ENCODE results near the gene FBXO7. TPM values are rescaled to one million over a fixed set of nuclear protein-coding genes. Genes with fewer than 3 reads are reported as not detected.

Gene FBXO7
- total and polyA plus RNA-seq, 12 donors, result 52.0 to 183 (median 112) TPM

DNA sequence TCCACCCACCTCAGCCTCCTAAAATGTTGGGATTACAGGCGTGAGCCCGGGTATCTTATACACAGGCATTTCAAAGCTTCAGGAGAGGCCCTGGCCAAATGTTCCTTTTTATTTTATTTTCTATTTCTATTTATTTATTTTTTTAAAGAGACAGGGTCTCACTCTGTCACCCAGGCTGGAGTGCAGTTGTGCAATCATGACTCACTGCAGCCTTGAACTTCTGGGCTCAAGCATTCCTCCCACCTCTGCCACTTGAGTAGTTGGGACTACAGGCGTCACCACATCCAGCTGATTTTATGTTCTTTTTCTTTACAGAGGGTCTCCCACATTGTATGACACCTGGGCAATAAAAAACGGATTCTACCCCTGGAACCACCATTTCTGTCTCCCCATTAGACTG, 71.2 kb downstream of the FBXO7 start:
- H3K4me1 ChIP-seq (replicated peaks in 1 of 2), result no peaks in the 10 kb centered on the region
- TF ChIP-seq, protein P1, sequence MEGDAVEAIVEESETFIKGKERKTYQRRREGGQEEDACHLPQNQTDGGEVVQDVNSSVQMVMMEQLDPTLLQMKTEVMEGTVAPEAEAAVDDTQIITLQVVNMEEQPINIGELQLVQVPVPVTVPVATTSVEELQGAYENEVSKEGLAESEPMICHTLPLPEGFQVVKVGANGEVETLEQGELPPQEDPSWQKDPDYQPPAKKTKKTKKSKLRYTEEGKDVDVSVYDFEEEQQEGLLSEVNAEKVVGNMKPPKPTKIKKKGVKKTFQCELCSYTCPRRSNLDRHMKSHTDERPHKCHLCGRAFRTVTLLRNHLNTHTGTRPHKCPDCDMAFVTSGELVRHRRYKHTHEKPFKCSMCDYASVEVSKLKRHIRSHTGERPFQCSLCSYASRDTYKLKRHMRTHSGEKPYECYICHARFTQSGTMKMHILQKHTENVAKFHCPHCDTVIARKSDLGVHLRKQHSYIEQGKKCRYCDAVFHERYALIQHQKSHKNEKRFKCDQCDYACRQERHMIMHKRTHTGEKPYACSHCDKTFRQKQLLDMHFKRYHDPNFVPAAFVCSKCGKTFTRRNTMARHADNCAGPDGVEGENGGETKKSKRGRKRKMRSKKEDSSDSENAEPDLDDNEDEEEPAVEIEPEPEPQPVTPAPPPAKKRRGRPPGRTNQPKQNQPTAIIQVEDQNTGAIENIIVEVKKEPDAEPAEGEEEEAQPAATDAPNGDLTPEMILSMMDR (IDR thresholded peaks at IDR 0.05), result no peak
- no peak for TF ChIP-seq POLR2A (IDR thresholded peaks at IDR 0.05)
- no peaks in the 10 kb centered on the region for H3K9me3 ChIP-seq (replicated peaks in 1 of 3)
- intact Hi-C loops (cut with DNase I), result no loop called here
- DNase-seq, result peak in 6 of 7 donors; percentile 42 to 63 (median 48)
- 60 to 65% (median 61%) methylated on average over 4 of the region's 4 CpGs for WGBS, 4 donors
- no peaks in the 10 kb centered on the region for H3K36me3 ChIP-seq (replicated peaks in 1 of 2)
- no peak overlapping the region for H3K27ac ChIP-seq
- H3K27me3 ChIP-seq, result no peaks in the 10 kb centered on the region
- no peak overlapping the region for H3K4me3 ChIP-seq

DNA sequence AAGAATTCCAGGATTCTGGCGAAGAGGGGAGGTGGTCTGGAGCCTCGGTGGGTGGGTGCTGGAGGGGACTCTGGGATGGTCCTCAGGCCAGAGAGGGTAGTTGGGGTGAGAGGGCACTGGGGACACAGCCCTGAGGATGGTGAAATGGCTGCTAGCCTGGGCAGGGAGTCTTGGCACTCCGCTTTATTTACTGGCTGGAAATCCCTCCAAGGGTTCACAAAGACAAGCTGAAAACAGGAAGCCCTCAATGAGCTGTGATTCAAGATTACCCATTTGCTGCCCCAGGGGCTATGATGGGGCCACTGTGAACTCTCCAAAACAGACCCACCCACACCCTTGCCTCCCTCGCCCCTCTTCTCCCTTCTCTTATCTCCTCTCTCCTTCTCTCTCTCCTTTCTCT, 71.9 kb downstream of the FBXO7 start:
- Histone ChIP-seq H3K36me3 (replicated peaks in 1 of 2) (no peaks in the 10 kb centered on the region), H3K27ac (peak overlapping the region in 2 of 5 donors; percentile 30 to 35), H3K4me3 (no peak overlapping the region), H3K9me3 (replicated peaks in 1 of 3) (no peaks in the 10 kb centered on the region), H3K27me3 (no peaks in the 10 kb centered on the region), H3K4me1 (replicated peaks in 1 of 2) (no peaks in the 10 kb centered on the region)
- TF ChIP-seq POLR2A (IDR thresholded peaks at IDR 0.05), result no peak
- TF ChIP-seq, protein P1 (IDR thresholded peaks at IDR 0.05), result no peak
- intact Hi-C loops (cut with DNase I), result no loop called here
- 73 to 82% (median 75%) methylated on average over 4 of the region's 4 CpGs for WGBS, 4 donors
- DNase-seq, result peak in 1 of 7 donors; percentile 47

DNA sequence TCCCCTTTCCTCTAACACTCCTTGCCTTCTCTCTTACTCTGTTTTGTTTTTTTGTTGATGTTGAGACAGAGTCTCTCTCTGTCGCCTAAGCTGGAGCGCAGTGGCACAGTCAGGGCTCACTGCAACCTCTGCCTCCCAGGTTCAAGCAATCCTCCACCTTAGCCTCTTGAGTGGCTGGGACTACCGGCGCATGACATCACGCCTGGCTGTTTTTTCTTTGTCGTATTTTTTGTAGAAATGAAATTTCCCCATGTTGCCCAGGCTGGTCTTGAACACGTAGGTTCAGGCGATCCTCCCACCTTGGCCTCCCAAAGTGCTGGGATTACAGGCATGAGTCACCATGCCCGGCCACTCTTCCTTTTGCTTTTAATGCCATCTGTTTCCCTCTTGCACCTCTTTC, 72.3 kb downstream of the FBXO7 start:
- no peak overlapping the region for H3K4me3 ChIP-seq
- H3K4me1 ChIP-seq (replicated peaks in 1 of 2), result no peaks in the 10 kb centered on the region
- intact Hi-C loops (cut with DNase I), result no loop called here
- H3K9me3 ChIP-seq (replicated peaks in 1 of 3), result no peaks in the 10 kb centered on the region
- WGBS, 4 donors, result 80 to 89% (median 84%) methylated on average over 8 to 9 of the region's 9 CpGs
- TF ChIP-seq, protein P1 (IDR thresholded peaks at IDR 0.05), result no peak
- TF ChIP-seq POLR2A (IDR thresholded peaks at IDR 0.05), result no peak
- H3K36me3 ChIP-seq (replicated peaks in 1 of 2), result no peaks in the 10 kb centered on the region
- H3K27me3 ChIP-seq, result no peaks in the 10 kb centered on the region
- peak in 1 of 7 donors; percentile 13 for DNase-seq
- peak overlapping the region in 1 of 5 donors; percentile 30 for H3K27ac ChIP-seq

DNA sequence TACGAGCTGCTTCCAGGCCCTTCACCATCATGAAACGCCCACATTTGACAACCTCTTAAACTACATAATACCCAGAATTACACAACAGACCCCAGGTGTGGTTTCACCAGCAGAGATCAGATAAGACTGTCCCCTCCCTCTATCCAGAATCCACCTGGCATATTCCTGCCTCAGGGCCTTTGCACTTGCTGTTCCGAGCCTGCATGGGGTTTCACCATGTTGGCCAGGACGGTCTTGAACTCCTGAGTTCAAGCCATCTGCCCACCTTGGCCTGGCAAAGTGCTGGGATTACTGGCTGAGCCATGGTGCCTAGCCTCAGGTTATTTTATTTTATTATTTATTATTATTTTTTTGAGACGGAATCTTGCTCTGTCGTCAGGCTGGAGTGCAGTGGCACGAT, 73.4 kb downstream of the FBXO7 start:
- peak in 1 of 7 donors; percentile 5 for DNase-seq

More for the DNA sequence above, 73.4 kb downstream of the FBXO7 start:
- H3K4me3 ChIP-seq, result no peak overlapping the region
- H3K4me1 ChIP-seq (replicated peaks in 1 of 2), result no peaks in the 10 kb centered on the region
- TF ChIP-seq, protein P1 (IDR thresholded peaks at IDR 0.05), result no peak
- no peak for TF ChIP-seq POLR2A (IDR thresholded peaks at IDR 0.05)
- no peaks in the 10 kb centered on the region for H3K9me3 ChIP-seq (replicated peaks in 1 of 3)
- WGBS, 4 donors, result 78 to 93% (median 89%) methylated on average over 7 of the region's 7 CpGs
- H3K36me3 ChIP-seq (replicated peaks in 1 of 2), result no peaks in the 10 kb centered on the region
- no peaks in the 10 kb centered on the region for H3K27me3 ChIP-seq
- intact Hi-C loops (cut with DNase I), result no loop called here
- no peak overlapping the region for H3K27ac ChIP-seq

Other genes starting within 250 kb of the FBXO7 start
- gene SLC5A4, start 219.5 kb upstream of the FBXO7 start, total RNA-seq, result under 1 TPM in 8 of 9 donors, not detected in 1; 0.14 to 0.70 (median 0.43) TPM
- gene SLC5A4, start 219.5 kb upstream of the FBXO7 start, polyA plus RNA-seq, result under 1 TPM; 0.07 to 0.27 (median 0.24) TPM
- gene RFPL3, start 116.9 kb upstream of the FBXO7 start, total RNA-seq, result not detected
- not detected for gene RFPL3, start 116.9 kb upstream of the FBXO7 start, polyA plus RNA-seq
- 100 to 1,000 TPM in 1 of 9 donors, 10 to 100 TPM in 8; 54.7 to 108 (median 64.9) TPM for gene RTCB, start 62.6 kb upstream of the FBXO7 start, total RNA-seq
- gene RTCB, start 62.6 kb upstream of the FBXO7 start, polyA plus RNA-seq, result 10 to 100 TPM; 24.7 to 78.8 (median 31.8) TPM
- gene BPIFC, start 10.4 kb upstream of the FBXO7 start, total RNA-seq, result not detected
- gene BPIFC, start 10.4 kb upstream of the FBXO7 start, polyA plus RNA-seq, result not detected

Measured in adrenal gland (tissue), 12 donors.